BLaER1 (cell line): ENCODE data around the gene RTKN.

Experiments used
- H3K27ac ChIP-seq: shearing (Covaris generic); formaldehyde crosslinking; 2 replicates; pipeline ENCODE4 v1.8.1; 2022
- H3K27me3 ChIP-seq: shearing (Covaris generic); formaldehyde crosslinking; 2 replicates; pipeline ENCODE4 v1.8.1; 2022
- H3K36me3 ChIP-seq: shearing (Covaris generic); formaldehyde crosslinking; 2 replicates; pipeline ENCODE4 v1.8.1; 2022
- H3K4me1 ChIP-seq: shearing (Covaris generic); formaldehyde crosslinking; 2 replicates; pipeline ENCODE4 v1.8.1; 2022
- H3K4me2 ChIP-seq: shearing (Covaris generic); formaldehyde crosslinking; 2 replicates; pipeline ENCODE4 v1.8.1; 2022
- H3K4me3 ChIP-seq: shearing (Covaris generic); formaldehyde crosslinking; 2 replicates; pipeline ENCODE4 v1.8.1; 2022
- H3K9ac ChIP-seq: shearing (Covaris generic); formaldehyde crosslinking; 2 replicates; pipeline ENCODE4 v1.8.1; 2022
- H3K9me3 ChIP-seq: shearing (Covaris generic); formaldehyde crosslinking; 2 replicates; pipeline ENCODE4 v1.8.1; 2022
- H4K20me1 ChIP-seq: shearing (Covaris generic); formaldehyde crosslinking; 2 replicates; pipeline ENCODE4 v1.8.1; 2022
- Cebpa-rat ChIP-seq: shearing (Covaris generic); IDR thresholded peaks from 2 replicates; pipeline ENCODE4 v1.8.1; 2022

The RTKN gene

GRCh38 chr2:74439803-74440377 is 1.8 kb downstream of the RTKN start:
- Histone ChIP-seq H3K36me3 (no peaks in the 10 kb centered on the region), H3K4me3 (peak overlapping the region; percentile 75), H3K4me1 (peaks cover 75% of the 10 kb centered on the region), H3K9ac (peak overlapping the region; percentile 84), H3K27ac (peak overlapping the region; percentile 93), H4K20me1 (no peaks in the 10 kb centered on the region), H3K27me3 (peaks cover 23% of the 10 kb centered on the region), H3K9me3 (peaks cover 6% of the 10 kb centered on the region), H3K4me2 (peak overlapping the region; percentile 99)
- no peak for TF ChIP-seq Cebpa-rat

GRCh38 chr2:74439373-74439772 is 2.4 kb downstream of the RTKN start:
- peak overlapping the region; percentile 93 for H3K27ac ChIP-seq
- peak overlapping the region; percentile 99 for H3K4me2 ChIP-seq
- H3K9me3 ChIP-seq, result peaks cover 6% of the 10 kb centered on the region
- peak overlapping the region; percentile 75 for H3K4me3 ChIP-seq
- no peaks in the 10 kb centered on the region for H4K20me1 ChIP-seq
- peaks cover 23% of the 10 kb centered on the region for H3K27me3 ChIP-seq
- H3K4me1 ChIP-seq, result peaks cover 70% of the 10 kb centered on the region
- H3K36me3 ChIP-seq, result no peaks in the 10 kb centered on the region
- H3K9ac ChIP-seq, result peak overlapping the region; percentile 84
- no peak for TF ChIP-seq Cebpa-rat

- no peak overlapping the region for H3K27ac ChIP-seq
- peak overlapping the region; percentile 99 for H3K4me2 ChIP-seq
- no peak overlapping the region for H3K9ac ChIP-seq
- peaks cover 6% of the 10 kb centered on the region for H3K9me3 ChIP-seq
- H3K27me3 ChIP-seq, result peaks cover 23% of the 10 kb centered on the region
- TF ChIP-seq Cebpa-rat, result no peak
- no peaks in the 10 kb centered on the region for H3K36me3 ChIP-seq
- H3K4me3 ChIP-seq, result no peak overlapping the region
- H3K4me1 ChIP-seq, result peaks cover 59% of the 10 kb centered on the region
- H4K20me1 ChIP-seq, result no peaks in the 10 kb centered on the region
Observed at GRCh38 chr2:74438248-74438647, 3.5 kb downstream of the RTKN start.

- no peak overlapping the region for H3K9ac ChIP-seq
- no peaks in the 10 kb centered on the region for H4K20me1 ChIP-seq
- peaks cover 6% of the 10 kb centered on the region for H3K9me3 ChIP-seq
- peaks cover 6% of the 10 kb centered on the region for H3K36me3 ChIP-seq
- H3K4me1 ChIP-seq, result peaks cover 58% of the 10 kb centered on the region
- H3K27me3 ChIP-seq, result peaks cover 16% of the 10 kb centered on the region
- H3K4me3 ChIP-seq, result no peak overlapping the region
- H3K4me2 ChIP-seq, result peak overlapping the region; percentile 99
- H3K27ac ChIP-seq, result peak overlapping the region; percentile 44
- no peak for TF ChIP-seq Cebpa-rat
Observed at GRCh38 chr2:74436848-74437695, 4.7 kb downstream of the RTKN start.

GRCh38 chr2:74436111-74436805 is 5.5 kb downstream of the RTKN start:
- Histone ChIP-seq H3K36me3 (peaks cover 14% of the 10 kb centered on the region), H3K4me3 (no peak overlapping the region), H4K20me1 (no peaks in the 10 kb centered on the region), H3K4me1 (peaks cover 55% of the 10 kb centered on the region), H3K4me2 (peak overlapping the region; percentile 99), H3K9me3 (no peaks in the 10 kb centered on the region), H3K9ac (no peak overlapping the region), H3K27ac (peak overlapping the region; percentile 44; the same call in 1 of the 2 replicates), H3K27me3 (peaks cover 8% of the 10 kb centered on the region)
- TF ChIP-seq Cebpa-rat, result no peak

- Histone ChIP-seq H3K9ac (no peak overlapping the region), H3K36me3 (peaks cover 72% of the 10 kb centered on the region), H3K4me1 (no peaks in the 10 kb centered on the region), H3K4me3 (no peak overlapping the region), H3K27ac (no peak overlapping the region), H3K27me3 (no peaks in the 10 kb centered on the region), H3K9me3 (no peaks in the 10 kb centered on the region), H3K4me2 (no peak overlapping the region), H4K20me1 (no peaks in the 10 kb centered on the region)
- TF ChIP-seq Cebpa-rat, result no peak
Observed at GRCh38 chr2:74430502-74430901, 11.2 kb downstream of the RTKN start.

- no peaks in the 10 kb centered on the region for H3K9me3 ChIP-seq
- no peaks in the 10 kb centered on the region for H3K27me3 ChIP-seq
- no peak overlapping the region for H3K4me2 ChIP-seq
- no peak overlapping the region for H3K4me3 ChIP-seq
- peaks cover 79% of the 10 kb centered on the region for H3K36me3 ChIP-seq
- no peak overlapping the region for H3K27ac ChIP-seq
- H3K4me1 ChIP-seq, result no peaks in the 10 kb centered on the region
- H4K20me1 ChIP-seq, result no peaks in the 10 kb centered on the region
- 0 out of 2 replicates have a peak overlapping the region, but pooled peaks have one; percentile 19 for H3K9ac ChIP-seq
- TF ChIP-seq Cebpa-rat, result no peak
Observed at GRCh38 chr2:74429487-74430451, 12.0 kb downstream of the RTKN start.

- no peak overlapping the region for H3K4me3 ChIP-seq
- no peaks in the 10 kb centered on the region for H3K27me3 ChIP-seq
- H3K9me3 ChIP-seq, result no peaks in the 10 kb centered on the region
- H3K4me1 ChIP-seq, result no peaks in the 10 kb centered on the region
- H3K4me2 ChIP-seq, result no peak overlapping the region
- TF ChIP-seq Cebpa-rat, result no peak
- no peak overlapping the region for H3K27ac ChIP-seq
- no peak overlapping the region for H3K9ac ChIP-seq
- H4K20me1 ChIP-seq, result no peaks in the 10 kb centered on the region
- H3K36me3 ChIP-seq, result peaks cover 88% of the 10 kb centered on the region
Observed at GRCh38 chr2:74428675-74429074, 13.1 kb downstream of the RTKN start.

- Histone ChIP-seq H3K4me2 (no peak overlapping the region), H3K9ac (no peak overlapping the region), H3K9me3 (no peaks in the 10 kb centered on the region), H3K36me3 (peaks cover 87% of the 10 kb centered on the region), H4K20me1 (no peaks in the 10 kb centered on the region), H3K4me1 (peaks cover 11% of the 10 kb centered on the region), H3K27me3 (no peaks in the 10 kb centered on the region), H3K4me3 (no peak overlapping the region), H3K27ac (no peak overlapping the region)
- TF ChIP-seq Cebpa-rat, result no peak
Observed at GRCh38 chr2:74427551-74427950, 14.2 kb downstream of the RTKN start.
